ENCODE measurements around the gene ITPR1. TPM values are rescaled to one million over a fixed set of nuclear protein-coding genes. Genes with fewer than 3 reads are reported as not detected.

Gene ITPR1
- total RNA-seq, 1 donor from 2014 or later = 22.6 TPM

- DNase-seq (ENCODE audit: low read depth in 2 of 2) = peak; percentile 23 to 87
Observed at GRCh38 chr3:4772171-4772804, 279.1 kb downstream of the ITPR1 start.

- DNase-seq (ENCODE audit: low read depth in 2 of 2) = peak in 1 of 2 donors; percentile 42
Observed at GRCh38 chr3:4772858-4773257, 279.7 kb downstream of the ITPR1 start.

DNA sequence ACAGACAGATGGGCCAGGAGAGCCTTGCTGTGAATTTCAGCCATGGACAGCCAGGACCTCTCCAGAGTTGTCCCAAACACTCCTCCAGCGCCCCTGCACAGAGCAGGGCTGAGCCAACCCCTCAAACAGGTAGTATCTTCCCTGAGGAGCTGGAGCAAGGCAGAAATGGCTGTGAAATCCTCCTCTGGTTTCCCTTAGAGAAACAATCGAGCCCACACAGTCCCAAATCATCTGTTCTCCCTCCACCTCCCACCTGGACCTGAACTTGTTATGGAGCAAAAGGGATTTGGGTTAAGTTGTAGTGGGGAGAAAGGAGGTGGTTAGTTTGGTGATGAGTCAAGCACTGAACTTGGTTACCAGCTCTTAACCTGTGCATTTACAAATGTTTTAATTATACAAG, 280.4 kb downstream of the ITPR1 start:
- no peak for DNase-seq (ENCODE audit: low read depth in 2 of 2)

DNA sequence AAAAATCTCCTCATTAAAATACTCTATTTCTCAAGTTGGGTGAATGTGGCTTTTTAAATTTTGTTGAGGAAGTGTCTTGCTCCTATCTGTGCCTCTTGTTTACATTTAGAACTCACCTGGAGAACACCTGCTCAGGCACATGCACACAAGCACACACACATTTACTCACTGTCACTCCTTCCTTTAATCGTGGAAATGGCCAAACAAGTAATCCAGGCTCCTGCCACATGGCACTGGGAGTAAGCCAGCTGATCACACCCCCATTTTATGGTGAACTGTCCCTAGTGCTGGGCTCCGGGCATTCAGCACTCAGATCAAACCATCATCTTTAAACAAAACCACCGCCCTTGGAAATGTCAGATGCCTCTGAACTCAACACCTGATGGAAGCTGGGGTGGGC, 281.4 kb downstream of the ITPR1 start:
- no peak for DNase-seq (ENCODE audit: low read depth in 2 of 2)

GRCh38 chr3:4776399-4776979, 283.3 kb downstream of the ITPR1 start:
- no peak for DNase-seq (ENCODE audit: low read depth in 2 of 2)

GRCh38 chr3:4776980-4777581, 283.9 kb downstream of the ITPR1 start:
- DNase-seq (ENCODE audit: low read depth in 2 of 2) = peak; percentile 41 to 54

GRCh38 chr3:4778119-4778518, 285.0 kb downstream of the ITPR1 start:
- no peak for DNase-seq (ENCODE audit: low read depth in 2 of 2)

- no peak for DNase-seq (ENCODE audit: low read depth in 2 of 2)
Observed at GRCh38 chr3:4778740-4779139, 285.6 kb downstream of the ITPR1 start.

GRCh38 chr3:4780545-4780957, 287.4 kb downstream of the ITPR1 start:
- no peak for DNase-seq (ENCODE audit: low read depth in 2 of 2)

DNA sequence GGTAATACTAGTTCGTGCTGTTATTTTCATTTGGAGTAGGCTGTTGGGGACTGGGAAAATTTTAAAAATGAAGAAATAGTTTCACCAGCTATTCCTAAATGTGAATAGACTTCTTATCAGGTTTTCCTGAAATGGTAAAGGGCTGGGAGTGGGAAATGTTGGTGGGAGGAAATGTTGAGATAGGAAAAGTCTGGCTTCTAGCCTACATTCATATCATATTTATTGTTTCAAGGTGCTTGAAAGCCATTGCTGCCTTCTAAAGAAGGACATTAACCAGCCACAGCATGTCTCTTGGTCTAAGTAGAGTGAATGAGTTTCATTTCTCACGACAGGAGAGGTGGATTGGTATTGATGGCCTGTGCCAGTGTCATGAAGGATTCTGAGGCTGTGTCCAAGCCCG, 288.9 kb downstream of the ITPR1 start:
- DNase-seq (ENCODE audit: low read depth in 2 of 2) = no peak

GRCh38 chr3:4785551-4785950, 292.4 kb downstream of the ITPR1 start:
- DNase-seq (ENCODE audit: low read depth in 2 of 2) = no peak

DNA sequence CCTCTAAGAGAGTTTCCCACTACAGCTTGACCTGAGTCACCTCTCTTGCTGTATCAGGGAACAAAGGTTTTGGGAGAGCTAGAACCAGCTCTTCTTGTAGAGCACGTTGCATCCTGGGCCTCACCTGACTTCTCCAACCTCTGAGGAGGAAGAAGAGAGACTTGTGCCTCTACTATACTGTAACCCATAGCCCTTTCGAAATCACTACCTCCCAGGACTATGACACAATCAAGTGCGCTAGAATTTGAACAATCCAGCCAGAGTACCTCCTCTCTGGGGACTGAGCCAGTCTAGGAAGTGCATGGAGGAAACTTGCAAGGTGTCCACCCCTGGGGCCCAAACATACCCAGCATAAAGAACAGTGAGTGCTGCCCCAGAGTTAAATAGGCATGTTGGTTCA, 293.3 kb downstream of the ITPR1 start:
- DNase-seq (ENCODE audit: low read depth in 2 of 2) = no peak

DNA sequence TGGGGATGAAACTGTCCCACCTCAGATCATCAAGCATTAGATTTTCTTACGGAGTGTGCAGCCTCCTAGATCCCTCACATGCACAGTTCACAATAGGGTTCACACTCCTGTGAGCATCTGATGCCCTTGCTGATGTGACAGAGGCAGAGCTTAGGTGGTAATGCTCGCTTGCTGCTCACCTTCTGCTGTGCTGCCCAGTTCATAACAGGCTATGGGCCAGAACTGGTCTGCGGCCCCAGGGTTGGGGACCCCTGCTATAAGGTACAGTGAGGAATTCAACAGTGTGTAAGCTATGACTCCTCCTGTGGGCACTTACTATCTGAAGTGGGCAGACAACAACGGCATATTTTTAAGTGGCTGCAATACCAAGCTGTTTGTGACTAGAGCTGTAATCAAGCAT, 298.2 kb downstream of the ITPR1 start:
- no peak for DNase-seq (ENCODE audit: low read depth in 2 of 2)

DNA sequence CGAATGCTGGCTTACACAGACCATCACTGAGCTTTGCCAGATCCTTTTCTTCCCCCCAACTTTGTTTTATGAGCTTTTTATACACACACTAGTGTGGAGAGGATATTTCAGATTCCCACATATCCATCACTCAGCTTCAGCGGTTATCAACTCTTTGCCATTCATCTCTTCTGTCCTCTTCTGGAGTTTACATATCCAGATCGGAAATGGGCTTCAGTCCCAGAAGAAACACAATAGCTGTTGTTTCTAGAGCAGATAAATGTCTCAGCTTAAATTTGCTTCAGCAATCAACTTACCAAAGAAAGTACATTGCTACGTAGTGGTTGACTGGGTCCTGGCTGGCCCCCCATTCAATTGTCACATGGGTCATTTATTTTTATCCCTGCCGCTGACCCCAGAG, 300.2 kb downstream of the ITPR1 start:
- peak in 1 of 2 donors; percentile 65 for DNase-seq (ENCODE audit: low read depth in 2 of 2)

DNA sequence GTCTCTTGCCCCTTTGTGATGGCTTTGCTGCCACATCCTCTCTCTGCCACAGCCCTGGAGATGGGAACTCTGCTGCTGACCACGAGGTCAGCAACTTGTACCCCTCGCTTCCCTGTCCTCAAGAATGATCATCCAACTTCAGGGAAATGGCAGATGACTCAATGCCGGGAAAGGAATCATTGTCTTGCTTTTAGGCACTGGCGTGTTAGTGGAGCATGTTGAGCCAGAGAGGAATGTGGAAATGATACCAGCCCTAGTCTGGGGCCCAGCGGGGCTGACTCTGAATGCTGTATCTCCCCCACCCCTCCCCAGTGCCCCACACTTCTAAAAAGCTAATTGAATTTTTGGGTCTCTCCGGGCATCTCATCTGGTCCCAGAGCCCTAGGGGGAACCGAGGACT, 301.2 kb downstream of the ITPR1 start:
- DNase-seq (ENCODE audit: low read depth in 2 of 2) = peak in 1 of 2 donors; percentile 73

DNA sequence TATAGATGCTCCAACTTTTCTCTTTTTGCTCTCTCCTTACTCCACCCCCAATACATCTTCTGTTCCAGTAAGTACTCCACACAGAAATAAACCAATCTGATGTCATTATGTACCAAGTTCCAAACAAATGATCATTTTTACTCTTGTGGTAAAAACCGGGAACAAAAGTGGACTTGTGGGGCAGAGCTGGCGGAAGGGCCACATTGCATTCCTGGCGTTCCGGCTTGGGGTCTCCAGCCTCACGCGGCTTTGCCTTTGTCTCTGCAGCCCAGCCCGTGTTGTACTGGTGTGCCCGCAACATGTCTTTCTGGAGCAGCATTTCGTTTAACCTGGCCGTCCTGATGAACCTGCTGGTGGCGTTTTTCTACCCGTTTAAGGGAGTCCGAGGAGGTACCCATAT, 301.6 kb downstream of the ITPR1 start:
- DNase-seq (ENCODE audit: low read depth in 2 of 2) = no peak

DNA sequence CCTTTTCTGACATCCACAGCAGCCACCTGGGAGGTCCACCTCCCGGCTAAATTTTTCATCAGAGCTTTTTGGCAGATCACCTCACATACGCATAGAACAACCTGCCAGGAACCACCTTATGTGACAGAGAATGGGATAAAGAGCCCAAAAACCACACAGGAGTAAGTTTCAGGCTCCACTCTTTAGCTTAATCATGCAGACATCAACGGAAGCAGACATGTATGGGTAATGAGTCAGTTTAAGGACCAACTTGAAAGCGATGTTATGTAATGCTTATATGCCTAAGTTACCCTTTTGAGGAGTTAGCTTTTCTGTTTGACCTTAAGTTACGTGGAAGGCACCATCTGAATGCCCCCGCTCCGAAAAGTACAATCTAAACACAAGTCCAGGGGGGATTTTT, 302.8 kb downstream of the ITPR1 start:
- DNase-seq (ENCODE audit: low read depth in 2 of 2) = peak in 1 of 2 donors; percentile 36

DNA sequence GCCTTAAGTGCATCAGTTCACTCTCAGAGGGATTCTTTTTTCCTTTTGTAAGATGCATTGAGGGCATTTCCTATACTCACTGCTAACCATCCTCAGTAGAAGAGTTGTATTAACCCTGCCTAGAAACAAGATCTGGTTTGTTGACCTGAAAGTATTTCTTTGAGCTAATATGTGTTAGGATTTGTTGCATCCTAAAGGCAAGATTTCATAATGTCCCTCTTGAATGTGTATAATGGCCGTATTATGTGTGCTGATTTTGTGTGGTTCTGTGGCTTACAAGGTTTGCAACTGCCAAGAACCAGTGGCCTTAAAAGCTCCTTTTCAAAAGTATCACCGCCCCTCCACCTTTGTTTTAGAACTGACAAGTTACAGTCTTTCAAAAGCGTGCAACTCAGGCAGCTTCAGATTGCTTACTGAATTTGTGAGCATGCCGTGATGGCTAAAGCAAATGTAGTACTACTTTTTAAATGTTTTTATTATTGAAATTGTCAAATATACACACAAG, 304.1 kb downstream of the ITPR1 start:
- no peak for DNase-seq (ENCODE audit: low read depth in 2 of 2)

GRCh38 chr3:4799266-4800256, 306.4 kb downstream of the ITPR1 start:
- DNase-seq (ENCODE audit: low read depth in 2 of 2) = no peak

DNA sequence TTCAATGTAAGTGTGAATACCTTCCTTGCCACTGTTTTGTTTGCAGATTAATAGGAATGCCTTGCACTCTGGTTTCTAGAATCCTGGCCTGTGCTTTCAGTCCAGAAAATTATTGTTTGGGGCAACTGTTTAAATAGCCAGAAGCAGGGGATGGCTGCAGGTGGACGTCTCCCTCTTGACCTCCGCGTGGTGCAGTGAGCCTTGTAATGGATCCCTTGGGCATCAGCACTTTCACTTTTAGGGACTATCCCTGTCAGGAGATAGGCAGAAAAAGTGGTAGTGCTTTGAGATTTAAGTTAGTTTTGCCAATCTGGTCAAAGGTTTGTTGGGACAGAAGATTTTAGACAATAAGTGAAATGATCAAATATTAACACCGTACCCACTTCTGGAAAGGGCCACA, 307.4 kb downstream of the ITPR1 start:
- DNase-seq (ENCODE audit: low read depth in 2 of 2) = no peak

GRCh38 chr3:4801892-4802291, 308.7 kb downstream of the ITPR1 start:
- DNase-seq (ENCODE audit: low read depth in 2 of 2) = no peak

DNA sequence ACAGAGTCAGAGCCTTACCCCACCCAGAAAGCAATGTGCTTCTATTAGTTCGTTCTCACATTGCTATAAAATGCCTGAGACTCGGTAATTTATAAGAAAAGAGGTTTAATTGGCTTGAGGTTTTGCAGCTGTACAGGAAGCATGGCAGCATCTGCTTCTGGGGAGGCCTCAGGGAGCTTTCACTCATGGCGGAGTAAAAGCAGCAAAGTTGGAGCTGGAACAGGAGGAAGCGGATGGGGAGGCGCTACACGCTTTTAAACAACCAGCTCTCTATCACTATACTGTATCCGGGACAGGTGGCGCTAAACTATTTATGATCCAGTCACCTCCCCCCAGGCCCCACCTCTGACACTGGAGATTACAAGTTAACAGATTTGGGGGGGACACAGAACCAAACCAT, 309.8 kb downstream of the ITPR1 start:
- no peak for DNase-seq (ENCODE audit: low read depth in 2 of 2)

Measured in lung microvascular endothelial cell (primary cell).